ENCODE results near the gene RHBDL1. TPM values are rescaled to one million over a fixed set of nuclear protein-coding genes. Genes with fewer than 3 reads are reported as not detected.

RHBDL1 gene
- total and polyA plus RNA-seq, 9 of the 15 experiments (the other 6 are each of a cell fraction or from before 2014, with no cell fraction given): 0.03 to 5.6 (median 1.3) TPM; not detected in 1

GRCh38 chr16:726438-727290 is 51.2 kb downstream of the RHBDL1 start, which contains the start of the genes CCDC78 and HAGHL (continued):
- TF ChIP-seq ZNF609 (CRISPR knock-in tag; IDR thresholded peaks at IDR 0.05; ENCODE audit: borderline replicate concordance) (no peak), DDX20 (tag; IDR thresholded peaks at IDR 0.05; ENCODE audit: low read depth) (no peak), BCLAF1 (IDR thresholded peaks at IDR 0.05; ENCODE audit: borderline replicate concordance in 1 of 2, control insufficient read depth in 1 of 2, low read depth in 2 of 2, low read length in 1 of 2) (no peak), MEIS2 (IDR thresholded peaks at IDR 0.05; ENCODE audit: partially characterized antibody) (no peak), SP2 (IDR thresholded peaks at IDR 0.05; ENCODE audit: extremely low read depth, low read depth, low read length, poor library complexity, severe bottlenecking) (no peak), NFATC3 (IDR thresholded peaks at IDR 0.05) (no peak), MECOM (CRISPR knock-in tag; IDR thresholded peaks at IDR 0.05) (no peak), ZNF76 (CRISPR knock-in tag; IDR thresholded peaks at IDR 0.05; ENCODE audit: borderline replicate concordance) (no peak), ZNF592 (IDR thresholded peaks at IDR 0.05) (no peak), ZNF436 (CRISPR knock-in tag; IDR thresholded peaks at IDR 0.05) (peak; percentile 97), KAT7 (CRISPR knock-in tag; IDR thresholded peaks at IDR 0.05; ENCODE audit: borderline replicate concordance) (no peak)

Data from K562 (cell line).